Fibroblast of lung (primary cell): ENCODE results near the gene ZC3H8.

Source experiments
- CTCF ChIP-seq, 2 donors: IDR thresholded peaks in 1 of 2; conservative IDR thresholded peaks in 1 of 2; 1 replicate in 1 of 2; 2 replicates in 1 of 2; pipeline ENCODE4 v1.5.1; 2011 to 2012; ENCODE audit warnings: low read length in 2 of 2, control low read depth in 1 of 2, inconsistent platforms in 1 of 2, low read depth in 1 of 2, mild to moderate bottlenecking in 1 of 2
- EZH2 ChIP-seq: IDR thresholded peaks from 2 replicates; pipeline ENCODE4 v1.5.1; 2012; ENCODE audit warnings: low read length, control low read depth, mild to moderate bottlenecking; ENCODE audit errors: missing control alignments

GRCh38 chr2:112195950-112196349, 58.9 kb downstream of the ZC3H8 start:
- no peak for TF ChIP-seq CTCF (conservative IDR thresholded peaks at IDR 0.05 in 1 of 2, IDR thresholded peaks at IDR 0.05 in 1 of 2; ENCODE audit: low read depth in 1 of 2, low read length in 2 of 2)
- TF ChIP-seq EZH2: no peak
